OCI-LY1 (cell line): ENCODE measurements around the gene CUL2.

Experiments
- H2AFZ ChIP-seq: fragments of 200-600 bp; sonication (generic), shearing (Covaris generic); 2 replicates; pipeline ENCODE4 v1.6.0; 2014; ENCODE audit warnings: antibody characterized with exemption, mild to moderate bottlenecking, low read length
- H3F3A ChIP-seq: fragments of 200-600 bp; sonication (generic), shearing (Covaris generic); 2 replicates; pipeline ENCODE4 v1.6.0; 2014; ENCODE audit warnings: mild to moderate bottlenecking, antibody characterized with exemption, low read length, moderate library complexity; ENCODE audit not compliant: insufficient read depth
- H3K27ac ChIP-seq: fragments of 200-600 bp; sonication (generic); 2 replicates; pipeline ENCODE4 v1.5.1; 2014; ENCODE audit warnings: low read length, mixed run types, mild to moderate bottlenecking, low read depth; ENCODE audit not compliant: poor library complexity, severe bottlenecking
- H3K27me3 ChIP-seq: fragments of 200-600 bp; sonication (generic); 2 replicates; pipeline ENCODE4 v1.6.0; 2014; ENCODE audit warnings: antibody characterized with exemption, mild to moderate bottlenecking, low read length, moderate library complexity; ENCODE audit not compliant: insufficient read depth
- H3K36me3 ChIP-seq: fragments of 200-600 bp; sonication (generic); 2 replicates; pipeline ENCODE4 v1.6.1; 2014; ENCODE audit warnings: mild to moderate bottlenecking, antibody characterized with exemption, low read length, moderate library complexity, mixed read lengths; ENCODE audit not compliant: insufficient read depth
- H3K4me1 ChIP-seq: fragments of 200-600 bp; sonication (generic); 2 replicates; pipeline ENCODE4 v1.5.1; 2014; ENCODE audit warnings: mild to moderate bottlenecking, low read length, moderate library complexity; ENCODE audit not compliant: insufficient read depth, severe bottlenecking
- H3K4me2 ChIP-seq: fragments of 200-600 bp; sonication (generic), shearing (Covaris generic); 2 replicates; pipeline ENCODE4 v1.6.1; 2014; ENCODE audit warnings: low read length
- H3K4me3 ChIP-seq: fragments of 200-600 bp; sonication (generic); 2 replicates; pipeline ENCODE4 v1.5.1; 2014; ENCODE audit warnings: low read length, low read depth, mild to moderate bottlenecking, mixed read lengths; ENCODE audit not compliant: poor library complexity, severe bottlenecking
- H3K79me2 ChIP-seq: fragments of 200-600 bp; shearing (Covaris generic); 2 replicates; pipeline ENCODE4 v1.6.1; 2016; ENCODE audit warnings: mixed run types, low read length, mixed read lengths; ENCODE audit not compliant: insufficient read depth
- H3K9ac ChIP-seq: fragments of 200-600 bp; sonication (generic), shearing (Covaris generic); 2 replicates; pipeline ENCODE4 v1.6.1; 2014; ENCODE audit warnings: mild to moderate bottlenecking, low read length, mixed read lengths
- H3K9me2 ChIP-seq: fragments of 200-600 bp; sonication (generic), shearing (Covaris generic); 2 replicates; pipeline ENCODE4 v1.6.1; 2014; ENCODE audit warnings: low read depth, mild to moderate bottlenecking, low read length, mixed read lengths
- H3K9me3 ChIP-seq: fragments of 200-600 bp; shearing (Covaris generic); 2 replicates; pipeline ENCODE4 v1.6.1; 2014; ENCODE audit warnings: low read length, mixed read lengths
- H4K20me1 ChIP-seq: fragments of 200-600 bp; sonication (generic), shearing (Covaris generic); 2 replicates; pipeline ENCODE4 v1.6.0; 2016; ENCODE audit warnings: mild to moderate bottlenecking, low read length; ENCODE audit not compliant: insufficient read depth
- EZH2 ChIP-seq: fragments of 200-600 bp; sonication (generic), shearing (Covaris generic); IDR thresholded peaks from 2 replicates; pipeline ENCODE4 v1.8.0; 2017; ENCODE audit warnings: borderline replicate concordance, mixed run types, mild to moderate bottlenecking, antibody characterized with exemption, low read length, moderate library complexity, mixed read lengths
- TF ChIP-seq, protein P1 (sequence below): fragments of 200-600 bp; sonication (generic), shearing (Covaris generic); IDR thresholded peaks from 2 replicates; pipeline ENCODE4 v1.5.1; 2017; ENCODE audit warnings: mild to moderate bottlenecking, antibody characterized with exemption, low read length, moderate library complexity, mixed read lengths

The CUL2 gene

DNA sequence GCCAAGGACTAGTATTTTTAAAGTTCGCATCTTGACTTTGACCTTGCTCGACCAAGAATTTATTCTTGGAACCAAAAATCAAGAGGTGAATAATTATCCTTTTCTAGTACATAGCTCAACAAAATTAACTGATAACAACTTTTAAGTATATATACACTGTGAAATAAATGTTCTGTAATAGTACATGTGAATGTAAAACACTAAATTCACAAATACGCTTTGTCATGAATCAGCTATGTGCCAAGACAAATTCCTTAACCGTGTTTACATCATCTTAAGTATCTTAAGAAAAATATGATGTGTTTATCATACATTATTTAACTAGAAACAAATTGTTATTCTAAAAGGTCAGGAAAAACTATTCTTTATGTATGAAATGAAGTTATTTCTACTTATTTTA is 83.3 kb downstream of the CUL2 start:
- TF ChIP-seq, protein P1, sequence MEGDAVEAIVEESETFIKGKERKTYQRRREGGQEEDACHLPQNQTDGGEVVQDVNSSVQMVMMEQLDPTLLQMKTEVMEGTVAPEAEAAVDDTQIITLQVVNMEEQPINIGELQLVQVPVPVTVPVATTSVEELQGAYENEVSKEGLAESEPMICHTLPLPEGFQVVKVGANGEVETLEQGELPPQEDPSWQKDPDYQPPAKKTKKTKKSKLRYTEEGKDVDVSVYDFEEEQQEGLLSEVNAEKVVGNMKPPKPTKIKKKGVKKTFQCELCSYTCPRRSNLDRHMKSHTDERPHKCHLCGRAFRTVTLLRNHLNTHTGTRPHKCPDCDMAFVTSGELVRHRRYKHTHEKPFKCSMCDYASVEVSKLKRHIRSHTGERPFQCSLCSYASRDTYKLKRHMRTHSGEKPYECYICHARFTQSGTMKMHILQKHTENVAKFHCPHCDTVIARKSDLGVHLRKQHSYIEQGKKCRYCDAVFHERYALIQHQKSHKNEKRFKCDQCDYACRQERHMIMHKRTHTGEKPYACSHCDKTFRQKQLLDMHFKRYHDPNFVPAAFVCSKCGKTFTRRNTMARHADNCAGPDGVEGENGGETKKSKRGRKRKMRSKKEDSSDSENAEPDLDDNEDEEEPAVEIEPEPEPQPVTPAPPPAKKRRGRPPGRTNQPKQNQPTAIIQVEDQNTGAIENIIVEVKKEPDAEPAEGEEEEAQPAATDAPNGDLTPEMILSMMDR: no peak
- TF ChIP-seq EZH2: no peak
- Histone ChIP-seq H3K4me2 (no peak overlapping the region), H3K9me3 (no peaks in the 10 kb centered on the region)

DNA sequence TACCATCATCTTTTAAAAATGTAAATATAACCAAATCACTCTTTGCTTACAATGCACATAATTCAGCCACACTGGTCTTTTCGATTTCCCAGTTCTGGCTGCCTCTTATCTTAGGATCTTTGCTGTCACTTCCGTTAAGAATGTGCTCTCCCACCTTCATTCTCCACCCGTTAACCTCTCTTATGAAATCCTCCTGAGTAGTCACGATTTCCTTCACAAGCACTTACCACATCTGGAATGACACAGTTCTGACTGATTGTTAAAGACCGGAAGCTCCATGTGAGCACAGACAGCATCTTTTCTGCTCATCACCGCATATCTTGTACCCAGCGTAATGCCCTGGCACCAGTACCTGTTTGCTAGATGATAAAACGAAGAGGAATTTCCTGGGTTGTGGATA is 84.3 kb downstream of the CUL2 start:
- Histone ChIP-seq H3K4me3 (no peak overlapping the region), H3K27ac (no peak overlapping the region), H3K27me3 (no peaks in the 10 kb centered on the region), H3F3A (no peaks in the 10 kb centered on the region), H3K9me3 (no peaks in the 10 kb centered on the region), H3K9me2 (no peaks in the 10 kb centered on the region), H3K9ac (no peak overlapping the region), H4K20me1 (no peaks in the 10 kb centered on the region), H3K36me3 (peaks cover 21% of the 10 kb centered on the region; the same call in 1 of the 2 replicates), H3K4me2 (no peak overlapping the region), H3K4me1 (no peaks in the 10 kb centered on the region), H3K79me2 (no peaks in the 10 kb centered on the region), H2AFZ (no peak overlapping the region)
- TF ChIP-seq EZH2: no peak
- TF ChIP-seq, protein P1: no peak

More for the DNA sequence above, 83.3 kb downstream of the CUL2 start:
- H3F3A ChIP-seq: no peaks in the 10 kb centered on the region
- peaks cover 28% of the 10 kb centered on the region for H3K36me3 ChIP-seq
- H3K27ac ChIP-seq: no peak overlapping the region
- H3K4me1 ChIP-seq: no peaks in the 10 kb centered on the region
- no peaks in the 10 kb centered on the region for H4K20me1 ChIP-seq
- no peak overlapping the region for H2AFZ ChIP-seq
- H3K27me3 ChIP-seq: no peaks in the 10 kb centered on the region
- H3K9me2 ChIP-seq: no peaks in the 10 kb centered on the region
- H3K79me2 ChIP-seq: no peaks in the 10 kb centered on the region
- no peak overlapping the region for H3K9ac ChIP-seq
- H3K4me3 ChIP-seq: no peak overlapping the region

DNA sequence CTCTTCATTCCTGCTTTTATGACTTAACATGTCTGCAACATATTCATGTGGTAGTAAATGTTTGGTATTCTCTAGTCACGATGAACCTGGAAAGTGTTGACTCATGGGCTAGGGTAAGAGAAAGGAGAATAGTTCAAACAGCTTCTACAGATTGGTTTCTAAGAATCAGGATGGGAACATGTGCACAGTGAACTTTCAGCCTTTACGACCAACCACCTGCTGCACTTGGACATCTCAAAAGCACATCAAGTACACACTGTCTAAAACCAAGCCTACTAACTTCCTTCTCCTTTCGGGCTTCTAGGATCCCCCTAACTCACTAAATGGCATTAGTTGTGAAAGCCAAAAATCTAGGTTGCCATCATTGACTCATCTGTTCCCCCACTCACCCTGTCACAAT is 85.5 kb downstream of the CUL2 start:
- Histone ChIP-seq H3K9ac (no peak overlapping the region), H3K9me2 (no peaks in the 10 kb centered on the region), H3K79me2 (no peaks in the 10 kb centered on the region), H3K9me3 (no peaks in the 10 kb centered on the region), H3K27ac (no peak overlapping the region), H4K20me1 (no peaks in the 10 kb centered on the region), H3K27me3 (no peaks in the 10 kb centered on the region), H3K4me3 (no peak overlapping the region), H3K4me2 (no peak overlapping the region), H3K4me1 (no peaks in the 10 kb centered on the region), H3K36me3 (peaks cover 11% of the 10 kb centered on the region; the same call in 1 of the 2 replicates), H2AFZ (no peak overlapping the region), H3F3A (no peaks in the 10 kb centered on the region)
- no peak for TF ChIP-seq EZH2
- TF ChIP-seq, protein P1: no peak
